GM12878 (cell line): ENCODE measurements around the gene NUFIP1. TPM values are rescaled to one million over a fixed set of nuclear protein-coding genes. Genes with fewer than 3 reads are reported as not detected.

ENCODE experiments used
- ATAC-seq: fragments of 200-7000 bp; cut with Tn5 transposase; 3 replicates; pipeline ENCODE4 v1.9.1; 2020; ENCODE audit warnings: mild to moderate bottlenecking, moderate library complexity
- BruUV-seq: library from RNA; stranded (reverse); fragments of 400-500 nt; replicated peaks from 2 replicates; lab custom pipeline; 2021; lab: Mats Ljungman, UMichigan
- CTCF ChIA-PET: fragments of 300-600 bp; sonication (Branson Sonifier 250); formaldehyde crosslinking; extraction: SDS; loops from one replicate; lab custom pipeline; 2021; ENCODE audit warnings: inconsistent platforms; lab: Yijun Ruan, JAX
- POLR2A ChIA-PET: fragments of 350-600 bp; formaldehyde crosslinking; extraction: SDS; loops from one replicate; lab custom pipeline; 2021; ENCODE audit warnings: inconsistent platforms; lab: Charles Lee
- RAD21 ChIA-PET: fragments of 300-600 bp; sonication (Branson Sonifier 250); formaldehyde crosslinking; loops from one replicate; lab custom pipeline; 2023; ENCODE audit warnings: antibody characterized with exemption; ENCODE audit not compliant: unreplicated experiment; lab: Charles Lee
- SMC1A ChIA-PET: fragments of 300-600 bp; sonication (Branson Sonifier 250); formaldehyde crosslinking; loops from one replicate; lab custom pipeline; 2023; ENCODE audit not compliant: unreplicated experiment, uncharacterized antibody; lab: Charles Lee
- DNase-seq: peaks from one replicate; pipeline ENCODE4 v3.0.0-alpha.2; 2011; ENCODE audit warnings: low read depth, low spot score
- FAIRE-seq: peaks from 3 replicates; lab custom pipeline; 2011; peaks lifted over from hg19 to GRCh38; lab: Jason Lieb, UNC
- H2AFZ ChIP-seq: 2 replicates; pipeline ENCODE4 v1.6.0; 2011; ENCODE audit warnings: low read depth, low read length, control low read depth; ENCODE audit not compliant: control insufficient read depth
- H3K27ac ChIP-seq: 2 replicates; pipeline ENCODE4 v1.5.1; 2011; ENCODE audit warnings: control low read depth; ENCODE audit not compliant: control insufficient read depth, insufficient read depth
- H3K27me3 ChIP-seq, 2 experiments: replicated peaks in 1 of 2; 2 replicates each; pipeline versions ENCODE4 v1.6.0 to v1.6.1; 2011; ENCODE audit warnings: low read length in 1 of 2; ENCODE audit not compliant: control insufficient read depth in 2 of 2, insufficient read depth in 2 of 2
- H3K36me3 ChIP-seq, 2 experiments: 2 replicates each; pipeline ENCODE4 v1.5.1; 2011; ENCODE audit warnings: low read length in 1 of 2; ENCODE audit not compliant: control insufficient read depth in 2 of 2, insufficient read depth in 2 of 2
- H3K4me1 ChIP-seq: 2 replicates; pipeline ENCODE4 v1.6.1; 2011; ENCODE audit warnings: mild to moderate bottlenecking, low read length, moderate library complexity, mixed read lengths; ENCODE audit not compliant: control insufficient read depth, insufficient read depth
- H3K4me2 ChIP-seq: 2 replicates; pipeline ENCODE4 v1.6.0; 2011; ENCODE audit warnings: control low read depth; ENCODE audit not compliant: control insufficient read depth, insufficient read depth
- H3K4me3 ChIP-seq: fragments of 200-600 bp; sonication (generic); 2 replicates; pipeline ENCODE4 v1.5.1; 2016
- H3K79me2 ChIP-seq: 2 replicates; pipeline ENCODE4 v1.6.0; 2011; ENCODE audit warnings: low read length; ENCODE audit not compliant: control insufficient read depth, insufficient read depth
- H3K9ac ChIP-seq: 2 replicates; pipeline ENCODE4 v1.8.0; 2011; ENCODE audit warnings: low read length, control low read depth, mixed read lengths; ENCODE audit not compliant: control insufficient read depth, insufficient read depth
- H3K9me3 ChIP-seq: replicated peaks from 3 replicates; pipeline ENCODE4 v1.5.1; 2011; ENCODE audit warnings: mild to moderate bottlenecking, low read length; ENCODE audit not compliant: control insufficient read depth, insufficient read depth
- H4K20me1 ChIP-seq: 2 replicates; pipeline ENCODE4 v1.6.0; 2011; ENCODE audit not compliant: control insufficient read depth, insufficient read depth
- BACH1 ChIP-seq: fragments of 450-650 bp; IDR thresholded peaks from 2 replicates; pipeline ENCODE4 v1.6.1; 2017; ENCODE audit warnings: mild to moderate bottlenecking, borderline replicate concordance
- BHLHE40 ChIP-seq, 2 experiments: fragments of 450-650 bp in 1 of 2; IDR thresholded peaks; 2 replicates each; pipeline ENCODE4 v1.6.1; 2011 to 2017; ENCODE audit warnings: low read depth in 2 of 2, borderline replicate concordance in 1 of 2, improper control_type of control experiment in 1 of 2, low read length in 1 of 2, mild to moderate bottlenecking in 1 of 2
- CBX5 ChIP-seq: sonication (generic); IDR thresholded peaks from 2 replicates; pipeline ENCODE4 v1.6.1; 2016; ENCODE audit warnings: low read depth, moderate library complexity, mild to moderate bottlenecking, inconsistent platforms
- IKZF1 ChIP-seq: fragments of 450-650 bp; conservative IDR thresholded peaks from 2 replicates; pipeline ENCODE4 v1.6.1; 2017; ENCODE audit warnings: antibody characterized with exemption, mild to moderate bottlenecking
- POLR2AphosphoS5 ChIP-seq: IDR thresholded peaks from 2 replicates; pipeline ENCODE4 v1.6.1; 2011; ENCODE audit warnings: mild to moderate bottlenecking, low read length, inconsistent platforms
- SMARCA5 ChIP-seq: fragments of 450-650 bp; IDR thresholded peaks from 2 replicates; pipeline ENCODE4 v1.6.1; 2017; ENCODE audit warnings: mild to moderate bottlenecking
- SP1 ChIP-seq: IDR thresholded peaks from one replicate; pipeline ENCODE4 v1.6.1; 2011; ENCODE audit warnings: low read depth, low read length
- ZNF622 ChIP-seq: fragments of 450-650 bp; IDR thresholded peaks from 2 replicates; pipeline ENCODE4 v1.6.1; 2017; ENCODE audit warnings: mild to moderate bottlenecking, inconsistent platforms
- WGBS: methylation state at CpG from one replicate; pipeline ENCODE4 v1.1.6; 2016; ENCODE audit warnings: low lambda C conversion rate; ENCODE audit not compliant: insufficient replicate concordance, insufficient coverage; ENCODE audit errors: missing lambda C conversion rate; 5-methylcytosine and 5-hydroxymethylcytosine counted together
- in situ Hi-C: fragments of 300-500 bp; cut with MboI; formaldehyde crosslinking; loops from 9 replicates; pipeline ENCODE4 v1.14.3; 2018; ENCODE audit warnings: mixed read lengths
- intact Hi-C: fragments of 100-400 bp; cut with micrococcal nuclease; formaldehyde crosslinking; loops from one replicate; pipeline ENCODE4 v1.14.2; 2022; ENCODE audit not compliant: unreplicated experiment
- polyA plus RNA-seq, 11 experiments: library from polyadenylated mRNA; depleted of rRNA in 4 of 11; unstranded in 6 of 11; stranded (reverse) in 5 of 11; fragments of >200 nt; fragmentation: Nextera tagmentation in 4 of 11; fragmentation: Illumina TruSeq in 1 of 11; extraction: Ambion mirVana in 4 of 11; extraction: Trizol in 1 of 11; gene quantifications; 1 replicate in 1 of 11; 2 replicates in 10 of 11; pipeline versions ENCODE4 v1.2.1 to v1.2.3, GENCODE V29; 2011 to 2016; ENCODE audit warnings: inconsistent platforms in 2 of 11, missing spikeins in 2 of 11, low read depth in 1 of 11
- total RNA-seq, 4 experiments: library from RNA; depleted of rRNA in 3 of 4; stranded (reverse); fragments of >200 nt in 3 of 4; fragmentation: Illumina TruSeq in 1 of 4; extraction: Trizol in 1 of 4; gene quantifications; 2 replicates each; pipeline versions ENCODE4 v1.2.1 to v1.2.3, GENCODE V29; 2013 to 2021
- TF ChIP-seq, protein P1 (sequence below): fragments of 450-650 bp; IDR thresholded peaks from 2 replicates; pipeline ENCODE4 v1.6.1; 2017; ENCODE audit warnings: borderline replicate concordance
- TF ChIP-seq, protein P2 (sequence below): IDR thresholded peaks from 2 replicates; pipeline ENCODE4 v1.6.1; 2012; ENCODE audit warnings: low read depth, low read length, improper control_type of control experiment

The NUFIP1 gene
- total and polyA plus RNA-seq, 10 of the 15 experiments (the other 5 are each of a cell fraction or from before 2014, with no cell fraction given): 2.5 to 11.2 (median 7.0) TPM

DNA sequence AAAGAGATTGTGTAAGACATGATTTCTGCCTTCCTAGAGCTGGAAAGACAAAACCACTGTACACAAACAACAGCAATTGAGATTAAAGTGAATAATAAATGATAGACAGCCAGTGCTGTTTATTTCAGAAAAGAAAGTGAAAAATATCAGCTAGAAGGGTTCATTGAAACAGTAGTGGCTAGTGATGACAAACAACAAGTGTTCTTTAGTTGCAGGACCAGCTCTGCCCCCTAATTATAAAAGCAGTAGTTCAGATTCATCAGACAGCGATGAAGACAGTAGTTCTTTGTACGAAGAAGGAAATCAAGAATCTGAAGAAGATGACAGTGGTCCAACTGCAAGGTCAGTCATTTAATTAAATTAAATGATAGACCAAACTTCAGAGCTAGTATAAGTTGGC, 14.8 kb upstream of the NUFIP1 start:
- WGBS: 78% methylated on average over 2 of the region's 2 CpGs
- ATAC-seq (no peak), DNase-seq (no peak), FAIRE-seq (no peak)
- BruUV-seq: no TSS peak
- SMC1A ChIA-PET: interaction anchor here (0.8 to 1.4 kb wide), 3 partner anchors 12 to 34 kb away, joined by 3 read pairs; no protein-coding TSS in a partner anchor
- Histone ChIP-seq H3K9me3 (no peaks in the 10 kb centered on the region), H3K4me2 (no peak overlapping the region), H3K4me1 (no peaks in the 10 kb centered on the region), H3K27ac (no peak overlapping the region), H4K20me1 (no peaks in the 10 kb centered on the region), H3K36me3 (peaks cover 0 to 16% of the 10 kb centered on the region in 2 experiments; a peak in 2 of 4 replicates), H3K27me3 (no peaks in the 10 kb centered on the region), H3K4me3 (no peak overlapping the region), H3K9ac (no peak overlapping the region), H2AFZ (no peak overlapping the region), H3K79me2 (no peaks in the 10 kb centered on the region)
- TF ChIP-seq, protein P1, sequence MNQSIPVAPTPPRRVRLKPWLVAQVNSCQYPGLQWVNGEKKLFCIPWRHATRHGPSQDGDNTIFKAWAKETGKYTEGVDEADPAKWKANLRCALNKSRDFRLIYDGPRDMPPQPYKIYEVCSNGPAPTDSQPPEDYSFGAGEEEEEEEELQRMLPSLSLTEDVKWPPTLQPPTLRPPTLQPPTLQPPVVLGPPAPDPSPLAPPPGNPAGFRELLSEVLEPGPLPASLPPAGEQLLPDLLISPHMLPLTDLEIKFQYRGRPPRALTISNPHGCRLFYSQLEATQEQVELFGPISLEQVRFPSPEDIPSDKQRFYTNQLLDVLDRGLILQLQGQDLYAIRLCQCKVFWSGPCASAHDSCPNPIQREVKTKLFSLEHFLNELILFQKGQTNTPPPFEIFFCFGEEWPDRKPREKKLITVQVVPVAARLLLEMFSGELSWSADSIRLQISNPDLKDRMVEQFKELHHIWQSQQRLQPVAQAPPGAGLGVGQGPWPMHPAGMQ: no peak
- no peak for TF ChIP-seq BACH1
- TF ChIP-seq, protein P2, sequence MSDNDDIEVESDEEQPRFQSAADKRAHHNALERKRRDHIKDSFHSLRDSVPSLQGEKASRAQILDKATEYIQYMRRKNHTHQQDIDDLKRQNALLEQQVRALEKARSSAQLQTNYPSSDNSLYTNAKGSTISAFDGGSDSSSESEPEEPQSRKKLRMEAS: no peak
- TF ChIP-seq CBX5: no peak
- TF ChIP-seq SP1: no peak
- TF ChIP-seq SMARCA5: no peak
- no peak for TF ChIP-seq IKZF1
- TF ChIP-seq ZNF622: no peak
- TF ChIP-seq POLR2AphosphoS5: no peak
- TF ChIP-seq BHLHE40 (IDR thresholded peaks at IDR 0.05; ENCODE audit: borderline replicate concordance in 1 of 2, low read depth in 2 of 2, low read length in 1 of 2): no peak
- CTCF ChIA-PET: interaction anchor here (1.1 to 1.2 kb wide), 2 partner anchors 13 to 44 kb away, joined by 3 read pairs; no protein-coding TSS in a partner anchor
- intact Hi-C loops: no loop called here
- RAD21 ChIA-PET: no interaction called here
- in situ Hi-C loops: no loop called here
- POLR2A ChIA-PET: interaction anchor here (0.7 to 0.8 kb wide), 2 partner anchors 10 to 18 kb away, joined by 3 read pairs; no protein-coding TSS in a partner anchor
